ENCODE measurements around the gene EFHC1. TPM values are rescaled to one million over a fixed set of nuclear protein-coding genes. Genes with fewer than 3 reads are reported as not detected.
A peak's percentile ranks its signal among the peaks of the same experiment; 100 is the strongest.

The EFHC1 gene
- total and polyA plus RNA-seq, 4 donors, result 3.3 to 11.3 (median 6.9) TPM

DNA sequence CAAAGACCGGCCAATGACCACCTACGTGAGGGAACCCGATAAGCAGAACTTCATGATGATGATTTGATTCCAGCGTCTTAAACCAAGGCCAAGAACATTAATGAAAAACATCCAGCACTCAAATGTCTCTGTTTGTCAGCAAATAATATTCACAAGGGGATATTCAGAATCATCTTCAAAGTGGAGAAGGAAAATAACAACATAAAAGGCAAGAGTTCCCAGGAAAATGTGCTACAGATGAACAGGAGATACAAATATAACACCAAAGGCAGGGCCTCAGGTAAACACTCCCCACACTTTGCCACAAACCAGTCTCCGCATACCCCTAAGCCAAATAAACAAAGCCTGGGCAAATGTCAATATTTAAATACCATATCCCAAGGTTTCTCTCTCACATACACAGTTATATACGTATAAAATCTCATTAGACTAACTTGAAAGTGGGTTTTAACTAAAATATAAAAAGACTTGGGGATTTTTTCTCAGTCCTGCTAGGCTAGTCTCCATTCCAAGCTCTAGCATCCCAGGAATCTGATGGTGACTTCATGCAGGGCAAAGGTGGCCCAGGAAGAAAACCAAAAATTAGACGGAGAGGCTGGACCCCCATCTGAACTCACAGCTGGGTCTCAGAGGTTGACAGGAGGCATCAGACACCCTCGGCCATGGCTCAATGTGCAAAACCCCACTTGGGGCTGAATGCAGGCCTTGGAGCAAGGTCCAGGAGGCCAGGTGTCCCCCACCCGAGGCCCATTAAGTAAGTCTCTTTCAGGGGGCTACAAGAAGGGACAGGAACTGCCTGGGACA is 124.7 kb downstream of the EFHC1 start:
- DNase-seq (ENCODE audit: low spot score), result no peak
- peaks cover 21 to 62% (median 50%) of the 10 kb centered on the region in 4 donors for H3K4me1 ChIP-seq (ENCODE audit: control insufficient read depth in 4 of 4, insufficient read depth in 4 of 4, low read length in 3 of 4)
- no peaks in the 10 kb centered on the region for H3K27me3 ChIP-seq (ENCODE audit: control insufficient read depth in 4 of 4, insufficient read depth in 4 of 4, low read length in 3 of 4)
- H3K9ac ChIP-seq (ENCODE audit: low read depth in 1 of 2, low read length in 2 of 2), result peak overlapping the region in 1 of 2 donors; percentile 39
- WGBS, result 77% methylated on average over 9 of the region's 9 CpGs
- TF ChIP-seq TAF1 (conservative IDR thresholded peaks at IDR 0.05) (no peak), HNF4A (conservative IDR thresholded peaks at IDR 0.05) (peak in 1 of 2 donors; percentile 4), HNF4G (IDR thresholded peaks at IDR 0.05) (no peak), GABPA (IDR thresholded peaks at IDR 0.05 in 1 of 2, conservative IDR thresholded peaks at IDR 0.05 in 1 of 2) (no peak), ZBTB33 (IDR thresholded peaks at IDR 0.05) (no peak), CTCF (IDR thresholded peaks at IDR 0.05; ENCODE audit: low read depth, low read length, missing input control) (no peak)
- TF ChIP-seq, protein P1, sequence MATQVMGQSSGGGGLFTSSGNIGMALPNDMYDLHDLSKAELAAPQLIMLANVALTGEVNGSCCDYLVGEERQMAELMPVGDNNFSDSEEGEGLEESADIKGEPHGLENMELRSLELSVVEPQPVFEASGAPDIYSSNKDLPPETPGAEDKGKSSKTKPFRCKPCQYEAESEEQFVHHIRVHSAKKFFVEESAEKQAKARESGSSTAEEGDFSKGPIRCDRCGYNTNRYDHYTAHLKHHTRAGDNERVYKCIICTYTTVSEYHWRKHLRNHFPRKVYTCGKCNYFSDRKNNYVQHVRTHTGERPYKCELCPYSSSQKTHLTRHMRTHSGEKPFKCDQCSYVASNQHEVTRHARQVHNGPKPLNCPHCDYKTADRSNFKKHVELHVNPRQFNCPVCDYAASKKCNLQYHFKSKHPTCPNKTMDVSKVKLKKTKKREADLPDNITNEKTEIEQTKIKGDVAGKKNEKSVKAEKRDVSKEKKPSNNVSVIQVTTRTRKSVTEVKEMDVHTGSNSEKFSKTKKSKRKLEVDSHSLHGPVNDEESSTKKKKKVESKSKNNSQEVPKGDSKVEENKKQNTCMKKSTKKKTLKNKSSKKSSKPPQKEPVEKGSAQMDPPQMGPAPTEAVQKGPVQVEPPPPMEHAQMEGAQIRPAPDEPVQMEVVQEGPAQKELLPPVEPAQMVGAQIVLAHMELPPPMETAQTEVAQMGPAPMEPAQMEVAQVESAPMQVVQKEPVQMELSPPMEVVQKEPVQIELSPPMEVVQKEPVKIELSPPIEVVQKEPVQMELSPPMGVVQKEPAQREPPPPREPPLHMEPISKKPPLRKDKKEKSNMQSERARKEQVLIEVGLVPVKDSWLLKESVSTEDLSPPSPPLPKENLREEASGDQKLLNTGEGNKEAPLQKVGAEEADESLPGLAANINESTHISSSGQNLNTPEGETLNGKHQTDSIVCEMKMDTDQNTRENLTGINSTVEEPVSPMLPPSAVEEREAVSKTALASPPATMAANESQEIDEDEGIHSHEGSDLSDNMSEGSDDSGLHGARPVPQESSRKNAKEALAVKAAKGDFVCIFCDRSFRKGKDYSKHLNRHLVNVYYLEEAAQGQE (IDR thresholded peaks at IDR 0.05), result no peak
- H3K36me3 ChIP-seq (ENCODE audit: control insufficient read depth in 4 of 4, insufficient read depth in 3 of 4, low read depth in 1 of 4, low read length in 3 of 4), result no peaks in the 10 kb centered on the region
- peak overlapping the region; percentile 79 to 89 for H3K27ac ChIP-seq (ENCODE audit: low read depth in 1 of 2, low read length in 2 of 2)
- no peaks in the 10 kb centered on the region for H3K9me3 ChIP-seq (ENCODE audit: control insufficient read depth in 4 of 4, low read length in 3 of 4)
- H3K4me3 ChIP-seq (ENCODE audit: low read depth in 1 of 3, low read length in 3 of 3), result no peak overlapping the region

GRCh38 chr6:52545406-52546119 is 125.4 kb downstream of the EFHC1 start:
- DNase-seq (ENCODE audit: low spot score), result no peak
- H3K4me3 ChIP-seq (ENCODE audit: low read depth in 1 of 3, low read length in 3 of 3), result no peak overlapping the region
- peak overlapping the region; percentile 79 to 89 for H3K27ac ChIP-seq (ENCODE audit: low read depth in 1 of 2, low read length in 2 of 2)
- 90% methylated on average over 6 of the region's 6 CpGs for WGBS
- no peaks in the 10 kb centered on the region for H3K9me3 ChIP-seq (ENCODE audit: control insufficient read depth in 4 of 4, low read length in 3 of 4)
- no peaks in the 10 kb centered on the region for H3K36me3 ChIP-seq (ENCODE audit: control insufficient read depth in 4 of 4, insufficient read depth in 3 of 4, low read depth in 1 of 4, low read length in 3 of 4)
- peaks cover 23 to 67% (median 53%) of the 10 kb centered on the region in 4 donors for H3K4me1 ChIP-seq (ENCODE audit: control insufficient read depth in 4 of 4, insufficient read depth in 4 of 4, low read length in 3 of 4)
- no peak overlapping the region for H3K9ac ChIP-seq (ENCODE audit: low read depth in 1 of 2, low read length in 2 of 2)
- H3K27me3 ChIP-seq (ENCODE audit: control insufficient read depth in 4 of 4, insufficient read depth in 4 of 4, low read length in 3 of 4), result no peaks in the 10 kb centered on the region
- TF ChIP-seq RXRA (IDR thresholded peaks at IDR 0.05) (no peak), ZBTB33 (IDR thresholded peaks at IDR 0.05) (no peak), JUND (IDR thresholded peaks at IDR 0.05) (no peak), RAD21 (IDR thresholded peaks at IDR 0.05) (no peak), NR2F2 (IDR thresholded peaks at IDR 0.05) (no peak), TAF1 (conservative IDR thresholded peaks at IDR 0.05) (no peak), EGR1 (IDR thresholded peaks at IDR 0.05; ENCODE audit: low read depth in 2 of 2) (no peak), SP1 (IDR thresholded peaks at IDR 0.05) (no peak), HNF4G (IDR thresholded peaks at IDR 0.05) (no peak)
- TF ChIP-seq, protein P1 (IDR thresholded peaks at IDR 0.05), result no peak
- TF ChIP-seq, protein P2, sequence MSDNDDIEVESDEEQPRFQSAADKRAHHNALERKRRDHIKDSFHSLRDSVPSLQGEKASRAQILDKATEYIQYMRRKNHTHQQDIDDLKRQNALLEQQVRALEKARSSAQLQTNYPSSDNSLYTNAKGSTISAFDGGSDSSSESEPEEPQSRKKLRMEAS (IDR thresholded peaks at IDR 0.05), result no peak
